ENCODE data around the gene SLC66A2. TPM values are rescaled to one million over a fixed set of nuclear protein-coding genes. Genes with fewer than 3 reads are reported as not detected.

The SLC66A2 gene
- total and polyA plus RNA-seq, 2 of the 13 experiments (the other 11 are each of a cell fraction or from before 2014, with no cell fraction given): 33.5 to 41.9 TPM

GRCh38 chr18:79988451-79989194, 37.2 kb upstream of the SLC66A2 start, which contains the start of gene TXNL4A (continued):
- 0 out of 2 replicates have a peak, but pooled peaks have one; percentile 6 for TF ChIP-seq SKIL (CRISPR knock-in tag; IDR thresholded peaks at IDR 0.05; ENCODE audit: borderline replicate concordance)
- no peak; the same call in 1 of the 2 replicates for TF ChIP-seq ZBED4 (CRISPR knock-in tag; IDR thresholded peaks at IDR 0.05; ENCODE audit: borderline replicate concordance)
- no peak for TF ChIP-seq ZFP90 (CRISPR knock-in tag; IDR thresholded peaks at IDR 0.05; ENCODE audit: borderline replicate concordance)
- peak; percentile 86 for TF ChIP-seq KMT2B (CRISPR knock-in tag; IDR thresholded peaks at IDR 0.05)
- TF ChIP-seq ZNF740 (CRISPR knock-in tag; IDR thresholded peaks at IDR 0.05): peak; percentile 72; the same call in 1 of the 2 replicates
- TF ChIP-seq CEBPG (CRISPR knock-in tag; IDR thresholded peaks at IDR 0.05): no peak
- TF ChIP-seq ELF4 (CRISPR knock-in tag; IDR thresholded peaks at IDR 0.05; ENCODE audit: borderline replicate concordance): no peak
- no peak for TF ChIP-seq HNRNPUL1 (IDR thresholded peaks at IDR 0.05; ENCODE audit: low read depth, low read length)
- 0 out of 2 replicates have a peak, but pooled peaks have one; percentile 59 for TF ChIP-seq ZNF598 (CRISPR knock-in tag; IDR thresholded peaks at IDR 0.05; ENCODE audit: borderline replicate concordance)
- TF ChIP-seq MAZ (IDR thresholded peaks at IDR 0.05; ENCODE audit: borderline replicate concordance, low read depth, low read length): peak; percentile 7; the same call in 1 of the 2 replicates
- TF ChIP-seq MAZ (CRISPR knock-in tag; IDR thresholded peaks at IDR 0.05; ENCODE audit: low read depth): peak; percentile 90
- 0 out of 2 replicates have a peak, but pooled peaks have one; percentile 44 for TF ChIP-seq ARNTL (CRISPR knock-in tag; IDR thresholded peaks at IDR 0.05)
- TF ChIP-seq ZNF382 (CRISPR knock-in tag; IDR thresholded peaks at IDR 0.05; ENCODE audit: borderline replicate concordance): no peak
- TF ChIP-seq, protein P1, sequence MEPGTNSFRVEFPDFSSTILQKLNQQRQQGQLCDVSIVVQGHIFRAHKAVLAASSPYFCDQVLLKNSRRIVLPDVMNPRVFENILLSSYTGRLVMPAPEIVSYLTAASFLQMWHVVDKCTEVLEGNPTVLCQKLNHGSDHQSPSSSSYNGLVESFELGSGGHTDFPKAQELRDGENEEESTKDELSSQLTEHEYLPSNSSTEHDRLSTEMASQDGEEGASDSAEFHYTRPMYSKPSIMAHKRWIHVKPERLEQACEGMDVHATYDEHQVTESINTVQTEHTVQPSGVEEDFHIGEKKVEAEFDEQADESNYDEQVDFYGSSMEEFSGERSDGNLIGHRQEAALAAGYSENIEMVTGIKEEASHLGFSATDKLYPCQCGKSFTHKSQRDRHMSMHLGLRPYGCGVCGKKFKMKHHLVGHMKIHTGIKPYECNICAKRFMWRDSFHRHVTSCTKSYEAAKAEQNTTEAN (CRISPR knock-in tag; conservative IDR thresholded peaks at IDR 0.05): no peak
- TF ChIP-seq IRF2 (CRISPR knock-in tag; IDR thresholded peaks at IDR 0.05): no peak
- no peak for TF ChIP-seq SOX6 (IDR thresholded peaks at IDR 0.05)
- TF ChIP-seq SOX6 (CRISPR knock-in tag; IDR thresholded peaks at IDR 0.05): 0 out of 2 replicates have a peak, but pooled peaks have one; percentile 55
- TF ChIP-seq ZNF546 (CRISPR knock-in tag; conservative IDR thresholded peaks at IDR 0.05): peak; percentile 93
- TF ChIP-seq ZBTB2 (CRISPR knock-in tag; IDR thresholded peaks at IDR 0.05; ENCODE audit: low read depth): no peak; the same call in 1 of the 2 replicates
- TF ChIP-seq MAF1 (CRISPR knock-in tag; IDR thresholded peaks at IDR 0.05; ENCODE audit: borderline replicate concordance): no peak; the same call in 1 of the 2 replicates
